H1 (cell line): ENCODE measurements around the gene GGT6. TPM values are rescaled to one million over a fixed set of nuclear protein-coding genes. Genes with fewer than 3 reads are reported as not detected.
A peak's percentile ranks its signal among the peaks of the same experiment; 100 is the strongest.

Source experiments
- CTCF ChIA-PET: fragments of 300-600 bp; sonication (Branson Sonifier 250); formaldehyde crosslinking; loops from one replicate; lab custom pipeline; 2021; ENCODE audit not compliant: partially characterized antibody; lab: Charles Lee
- POLR2A ChIA-PET: fragments of 300-600 bp; sonication (Branson Sonifier 250); formaldehyde crosslinking; loops from one replicate; lab custom pipeline; 2021; ENCODE audit warnings: inconsistent platforms; ENCODE audit not compliant: partially characterized antibody; lab: Charles Lee
- DNase-seq, 2 experiments: peaks; one replicate each; pipeline versions ENCODE4 v3.0.0 to v3.0.0-alpha.2; 2010 to 2022; ENCODE audit warnings: low spot score in 2 of 2, low read depth in 1 of 2, mixed read lengths in 1 of 2
- FAIRE-seq: peaks from 2 replicates; lab custom pipeline; 2011; peaks lifted over from hg19 to GRCh38; lab: Jason Lieb, UNC
- H2AFZ ChIP-seq: 2 replicates; pipeline ENCODE4 v1.8.1; 2012; ENCODE audit warnings: low read length, inconsistent platforms
- H2AK5ac ChIP-seq: 2 replicates; pipeline ENCODE4 v1.6.1; 2013; ENCODE audit warnings: low read depth, low read length
- H2BK120ac ChIP-seq: replicated peaks from 2 replicates; pipeline ENCODE3; 2013; ENCODE audit warnings: low read depth, low read length, inconsistent platforms
- H2BK12ac ChIP-seq: 2 replicates; pipeline ENCODE4 v1.6.1; 2013; ENCODE audit warnings: low read depth, low read length
- H2BK15ac ChIP-seq: 2 replicates; pipeline ENCODE4 v1.6.1; 2013; ENCODE audit warnings: low read length
- H2BK20ac ChIP-seq: 2 replicates; pipeline ENCODE4 v1.6.1; 2013; ENCODE audit warnings: low read length
- H2BK5ac ChIP-seq: 2 replicates; pipeline ENCODE4 v1.6.1; 2013; ENCODE audit warnings: low read depth, low read length
- H3K14ac ChIP-seq: 2 replicates; pipeline ENCODE4 v1.6.1; 2013; ENCODE audit warnings: inconsistent platforms; ENCODE audit not compliant: insufficient read length
- H3K18ac ChIP-seq: 2 replicates; pipeline ENCODE4 v1.6.1; 2013; ENCODE audit warnings: low read length; ENCODE audit errors: extremely low read depth
- H3K23ac ChIP-seq: 2 replicates; pipeline ENCODE4 v1.6.1; 2013; ENCODE audit warnings: inconsistent platforms; ENCODE audit not compliant: insufficient read length
- H3K23me2 ChIP-seq: 2 replicates; pipeline ENCODE4 v1.6.1; 2013; ENCODE audit warnings: low read depth, low read length
- H3K27ac ChIP-seq: 2 replicates; pipeline ENCODE4 v1.6.1; 2011; ENCODE audit warnings: low read depth, low read length, inconsistent platforms
- H3K27me3 ChIP-seq, 4 experiments: replicated peaks in 1 of 4; 1 replicate in 1 of 4; 2 replicates in 3 of 4; pipeline versions ENCODE4 v1.6.1 to v1.8.1; 2011 to 2013; ENCODE audit warnings: low read length in 3 of 4, mild to moderate bottlenecking in 3 of 4, inconsistent platforms in 2 of 4, mixed read lengths in 2 of 4, moderate library complexity in 1 of 4; ENCODE audit not compliant: control insufficient read depth in 3 of 4, insufficient read depth in 3 of 4; ENCODE audit errors: extremely low read depth in 1 of 4
- H3K36me3 ChIP-seq, 4 experiments: 2 replicates each; pipeline versions ENCODE4 v1.6.1 to v1.8.1; 2011 to 2013; ENCODE audit warnings: mild to moderate bottlenecking in 4 of 4, low read length in 3 of 4, moderate library complexity in 2 of 4, control low read depth in 1 of 4, inconsistent platforms in 1 of 4; ENCODE audit not compliant: insufficient read depth in 4 of 4, control insufficient read depth in 2 of 4
- H3K4ac ChIP-seq: replicated peaks from 2 replicates; pipeline ENCODE3; 2013; ENCODE audit warnings: low read length, low read depth, mixed read lengths, inconsistent platforms; ENCODE audit not compliant: insufficient read length
- H3K4me1 ChIP-seq, 4 experiments: replicated peaks in 1 of 4; 1 replicate in 1 of 4; 2 replicates in 3 of 4; pipeline versions ENCODE4 v1.6.1 to v1.8.1; 2011 to 2013; ENCODE audit warnings: low read length in 3 of 4, inconsistent platforms in 2 of 4, mixed read lengths in 1 of 4; ENCODE audit not compliant: insufficient read depth in 4 of 4, control insufficient read depth in 3 of 4
- H3K4me2 ChIP-seq, 2 experiments: 2 replicates each; pipeline versions ENCODE4 v1.6.1 to v1.8.1; 2011 to 2013; ENCODE audit warnings: low read depth in 2 of 2, low read length in 2 of 2, control low read depth in 1 of 2, inconsistent platforms in 1 of 2, mild to moderate bottlenecking in 1 of 2; ENCODE audit not compliant: insufficient read depth in 1 of 2
- H3K4me3 ChIP-seq, 4 experiments: fragments of 200-600, 300-600 bp in 1 of 4; sonication (generic), shearing (Covaris generic), sonication (Bioruptor Twin) in 1 of 4; 2 replicates each; pipeline versions ENCODE4 v1.5.1 to v1.8.1; 2011 to 2016; ENCODE audit warnings: low read length in 4 of 4, low read depth in 3 of 4, control low read depth in 2 of 4, inconsistent platforms in 2 of 4, mild to moderate bottlenecking in 2 of 4, mixed read lengths in 1 of 4, moderate library complexity in 1 of 4; ENCODE audit not compliant: insufficient read depth in 2 of 4; ENCODE audit errors: extremely low read depth in 1 of 4
- H3K56ac ChIP-seq: replicated peaks from 2 replicates; pipeline ENCODE3; 2013; ENCODE audit warnings: low read depth, mild to moderate bottlenecking, mixed read lengths, low read length, inconsistent platforms; ENCODE audit not compliant: insufficient read length
- H3K79me1 ChIP-seq: 2 replicates; pipeline ENCODE4 v1.6.1; 2013; ENCODE audit warnings: low read depth, low read length, control low read depth
- H3K79me2 ChIP-seq, 2 experiments: 2 replicates each; pipeline versions ENCODE4 v1.6.1 to v1.8.1; 2012 to 2013; ENCODE audit warnings: low read length in 2 of 2, mild to moderate bottlenecking in 2 of 2, inconsistent platforms in 1 of 2; ENCODE audit not compliant: insufficient read depth in 2 of 2, control insufficient read depth in 1 of 2
- H3K9ac ChIP-seq, 4 experiments: replicated peaks in 1 of 4; 1 replicate in 1 of 4; 2 replicates in 3 of 4; pipeline versions ENCODE4 v1.6.1 to v1.8.1; 2011 to 2013; ENCODE audit warnings: low read depth in 3 of 4, low read length in 3 of 4, control low read depth in 2 of 4, mild to moderate bottlenecking in 2 of 4, moderate library complexity in 2 of 4, inconsistent platforms in 1 of 4; ENCODE audit errors: extremely low read depth in 1 of 4
- H3K9me3 ChIP-seq, 2 experiments: 2 replicates each; pipeline versions ENCODE4 v1.6.1 to v1.8.1; 2012 to 2013; ENCODE audit warnings: mild to moderate bottlenecking in 2 of 2, moderate library complexity in 2 of 2, control low read depth in 1 of 2, inconsistent platforms in 1 of 2, low read depth in 1 of 2, low read length in 1 of 2, mixed read lengths in 1 of 2; ENCODE audit not compliant: insufficient read depth in 2 of 2
- H4K20me1 ChIP-seq, 2 experiments: replicated peaks in 1 of 2; 2 replicates each; pipeline versions ENCODE3 to v1.8.1; 2011 to 2013; ENCODE audit warnings: inconsistent platforms in 2 of 2, low read length in 2 of 2, mild to moderate bottlenecking in 1 of 2; ENCODE audit not compliant: insufficient read depth in 2 of 2, control insufficient read depth in 1 of 2
- H4K5ac ChIP-seq: 2 replicates; pipeline ENCODE4 v1.6.1; 2013; ENCODE audit warnings: low read length, low read depth, mixed read lengths, inconsistent platforms; ENCODE audit not compliant: insufficient read length
- H4K8ac ChIP-seq: 2 replicates; pipeline ENCODE4 v1.8.0; 2013; ENCODE audit warnings: mild to moderate bottlenecking, moderate library complexity, low read length, inconsistent platforms; ENCODE audit not compliant: insufficient read depth; ENCODE audit errors: extremely low read depth
- H4K91ac ChIP-seq: replicated peaks from 2 replicates; pipeline ENCODE3; 2013; ENCODE audit warnings: low read length, mixed read lengths, inconsistent platforms; ENCODE audit not compliant: insufficient read length
- CREB1 ChIP-seq: IDR thresholded peaks from 2 replicates; pipeline ENCODE4 v1.6.1; 2012; ENCODE audit warnings: inconsistent platforms
- CTCF ChIP-seq, 3 experiments: IDR thresholded peaks; 1 replicate in 2 of 3; 2 replicates in 1 of 3; pipeline versions ENCODE4 v1.5.1 to v1.6.1; 2011; ENCODE audit warnings: low read length in 3 of 3, mild to moderate bottlenecking in 3 of 3, inconsistent platforms in 2 of 3, low read depth in 1 of 3, moderate library complexity in 1 of 3; ENCODE audit not compliant: insufficient read depth in 1 of 3; ENCODE audit errors: control extremely low read depth in 1 of 3
- WGBS, 2 experiments: shearing (Covaris generic) in 1 of 2; methylation state at CpG; one replicate each; pipeline versions ENCODE4 v1.1.6 to v1.1.7; 2013 to 2015; ENCODE audit warnings: low lambda C conversion rate in 2 of 2, mixed read lengths in 2 of 2, inconsistent platforms in 1 of 2, low coverage in 1 of 2, missing lambda C conversion rate in 1 of 2; ENCODE audit not compliant: insufficient replicate concordance in 2 of 2, insufficient coverage in 1 of 2, insufficient read length in 1 of 2; ENCODE audit errors: extremely low coverage in 1 of 2, missing lambda C conversion rate in 1 of 2; 5-methylcytosine and 5-hydroxymethylcytosine counted together
- polyA plus RNA-seq, 7 experiments: library from polyadenylated mRNA; depleted of rRNA in 3 of 7; stranded (reverse) in 5 of 7; unstranded in 2 of 7; fragments of >200 nt in 5 of 7; fragments of 200-250 nt in 2 of 7; gene quantifications; 1 replicate in 5 of 7; 2 replicates in 1 of 7; 4 replicates in 1 of 7; pipeline versions ENCODE4 v1.2.1 to v1.2.3, GENCODE V29; 2011 to 2013; ENCODE audit warnings: missing spikeins in 2 of 7, mixed read lengths in 2 of 7
- total RNA-seq: library from RNA; stranded (reverse); fragmentation: NEBNext Ultra II Directional; extraction: Animal tissue kit (Norgen Biotek cat#: 25700); gene quantifications from 2 replicates; pipeline ENCODE4 v1.2.1, GENCODE V29; 2021

Gene GGT6
- total and polyA plus RNA-seq, 2 of the 8 experiments (the other 6 are each of a cell fraction or from before 2014, with no cell fraction given) = 0.18 TPM; not detected in 1

DNA sequence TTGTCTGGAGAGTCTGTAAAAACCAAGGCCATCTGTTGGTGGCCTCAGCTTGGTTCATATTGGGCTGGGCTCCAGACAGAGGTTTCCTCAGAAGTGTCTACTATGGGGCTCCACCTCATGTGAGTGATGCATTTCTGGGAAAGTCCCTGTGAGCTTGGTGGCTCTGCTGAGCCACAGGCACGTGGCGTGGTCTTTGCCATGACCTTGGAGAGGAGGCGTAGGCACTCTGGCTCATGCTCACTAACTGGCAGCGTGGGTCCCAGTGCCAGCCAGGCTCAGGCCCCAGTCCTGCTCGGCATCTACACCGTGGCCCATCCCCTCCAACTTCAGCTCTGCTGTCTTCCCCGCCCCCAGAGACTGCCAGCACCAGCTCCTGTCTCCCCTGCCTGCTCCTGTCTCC lies 13.3 kb upstream of the GGT6 start:
- Histone ChIP-seq H3K27me3 (no peaks in the 10 kb centered on the region), H2BK12ac (no peak overlapping the region), H2BK15ac (peak overlapping the region; percentile 92; the same call in 1 of the 2 replicates), H2BK120ac (no peak overlapping the region), H4K91ac (no peak overlapping the region), H3K9ac (no peak overlapping the region), H3K56ac (no peak overlapping the region), H3K4me3 (no peak overlapping the region), H2AK5ac (no peak overlapping the region), H4K20me1 (no peaks in the 10 kb centered on the region), H3K79me2 (no peaks in the 10 kb centered on the region), H4K5ac (no peak overlapping the region), H3K4me2 (no peak overlapping the region), H3K27ac (no peak overlapping the region), H3K23ac (no peak overlapping the region), H2BK20ac (no peak overlapping the region), H3K79me1 (no peaks in the 10 kb centered on the region), H3K9me3 (no peaks in the 10 kb centered on the region), H2AFZ (no peak overlapping the region; the same call in 1 of the 2 replicates), H3K14ac (no peak overlapping the region), H3K4ac (no peak overlapping the region), H3K23me2 (no peaks in the 10 kb centered on the region; the same call in 1 of the 2 replicates), H3K18ac (no peak overlapping the region), H2BK5ac (no peak overlapping the region), H4K8ac (no peak overlapping the region; the same call in 1 of the 2 replicates), H3K36me3 (no peaks in the 10 kb centered on the region), H3K4me1 (peaks cover 9 to 21% (median 16%) of the 10 kb centered on the region in 4 experiments)
- TF ChIP-seq CREB1 = no peak
- TF ChIP-seq CTCF (IDR thresholded peaks at IDR 0.05; ENCODE audit: control extremely low read depth in 1 of 3, insufficient read depth in 1 of 3, low read depth in 1 of 3, low read length in 3 of 3) = no peak
- WGBS, 2 experiments = 90% methylated on average over 7 of the region's 7 CpGs; no CpG with 5 or more reads in 1 of the 2 experiments
- DNase-seq = no peak
- CTCF ChIA-PET = interaction anchor here (0.7 to 1.6 kb wide), 4 partner anchors 8 to 51 kb away, joined by 3 to 4 read pairs (median 4); partner anchors contain the start of gene SMTNL2
- POLR2A ChIA-PET = no interaction called here
- no peak for FAIRE-seq
